Erythroblast (primary cell): ENCODE measurements around the gene ZSCAN32.

Experiments
- GATA1 ChIP-seq: IDR thresholded peaks from 2 replicates; pipeline ENCODE4 v1.6.1; 2011; ENCODE audit warnings: low read depth, mild to moderate bottlenecking, control low read depth, low read length, moderate library complexity
- POLR2A ChIP-seq: IDR thresholded peaks from 2 replicates; pipeline ENCODE4 v1.6.1; 2011; ENCODE audit warnings: mild to moderate bottlenecking, low read length

DNA sequence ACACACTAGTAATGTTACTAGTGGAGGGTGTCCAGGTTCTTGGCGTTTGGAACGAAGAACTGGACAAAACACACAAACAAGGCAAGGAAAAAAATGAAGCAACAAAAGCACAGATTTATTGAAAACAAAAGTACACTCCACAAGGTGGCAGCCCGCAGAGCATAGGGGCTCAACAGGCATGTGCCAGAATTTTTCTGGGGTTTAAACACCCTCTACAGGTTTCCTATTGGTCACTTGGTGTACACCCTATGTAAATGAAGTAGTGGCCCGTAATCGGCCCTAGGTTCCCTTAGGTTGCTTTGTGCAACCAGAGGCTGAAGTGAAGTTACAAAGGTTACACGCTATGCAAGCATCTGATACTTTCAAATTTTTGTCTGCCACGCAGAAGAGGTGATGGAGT, 37.0 kb downstream of the ZSCAN32 start:
- TF ChIP-seq POLR2A = no peak
- no peak for TF ChIP-seq GATA1
